Omental fat pad (tissue), 4 donors: ENCODE results near the gene TPST2. TPM values are rescaled to one million over a fixed set of nuclear protein-coding genes. Genes with fewer than 3 reads are reported as not detected.

Experiments used
- ATAC-seq: fragments of 150-250 bp; one replicate; pipeline ENCODE4 v1.9.1; 2016; ENCODE audit warnings: mild to moderate bottlenecking, moderate library complexity; ENCODE audit not compliant: low FRiP score
- DNase-seq: peaks from one replicate; pipeline ENCODE4 v3.0.0-alpha.2; 2019; ENCODE audit warnings: low spot score
- CTCF ChIP-seq, 3 donors: fragments of 450-650 bp; IDR thresholded peaks; one replicate each; pipeline ENCODE4 v1.5.1; 2016 to 2017; ENCODE audit warnings: antibody characterized with exemption in 3 of 3, mild to moderate bottlenecking in 3 of 3, moderate library complexity in 2 of 3
- total RNA-seq, 4 donors: library from RNA; depleted of rRNA; stranded (reverse); fragments of >200 nt; gene quantifications; one replicate each; pipeline ENCODE4 v1.1.0, GENCODE V29; 2016

TPST2 gene
- total RNA-seq, 4 donors from 2014 or later: 39.5 to 101 (median 73.3) TPM

GRCh38 chr22:26629988-26630761, 40.2 kb upstream of the TPST2 start:
- TF ChIP-seq CTCF (IDR thresholded peaks at IDR 0.05): no peak
- ATAC-seq: no peak
- no peak for DNase-seq

GRCh38 chr22:26624803-26625202, 34.9 kb upstream of the TPST2 start:
- ATAC-seq (no peak), DNase-seq (no peak)
- no peak for TF ChIP-seq CTCF (IDR thresholded peaks at IDR 0.05)

- no peak for TF ChIP-seq CTCF (IDR thresholded peaks at IDR 0.05)
- ATAC-seq (no peak), DNase-seq (no peak)
Observed at GRCh38 chr22:26623984-26624383, 34.1 kb upstream of the TPST2 start.

GRCh38 chr22:26621663-26622062, 31.7 kb upstream of the TPST2 start, which contains the start of gene CRYBA4:
Gene CRYBA4 (plus strand): TSS chr22:26621963. CDS start chr22:26622597, 634 bp downstream.
- ATAC-seq (no peak), DNase-seq (no peak)
- no peak for TF ChIP-seq CTCF (IDR thresholded peaks at IDR 0.05)

GRCh38 chr22:26620197-26620596, 30.3 kb upstream of the TPST2 start:
- DNase-seq (no peak), ATAC-seq (no peak)
- TF ChIP-seq CTCF (IDR thresholded peaks at IDR 0.05): no peak

GRCh38 chr22:26619510-26619909, 29.6 kb upstream of the TPST2 start:
- DNase-seq: no peak
- ATAC-seq: no peak
- no peak for TF ChIP-seq CTCF (IDR thresholded peaks at IDR 0.05)

- TF ChIP-seq CTCF (IDR thresholded peaks at IDR 0.05): no peak
- DNase-seq (no peak), ATAC-seq (no peak)
Observed at GRCh38 chr22:26618455-26618854, 28.5 kb upstream of the TPST2 start.
